GM12891 (cell line): Measurements from ENCODE around the gene IRX5.

Experiments used
- DNase-seq: peaks from one replicate; pipeline ENCODE4 v3.0.0; 2011; ENCODE audit warnings: low spot score; ENCODE audit not compliant: insufficient read length
- FAIRE-seq: peaks from 2 replicates; lab custom pipeline; 2011; peaks lifted over from hg19 to GRCh38; lab: Jason Lieb, UNC
- PAX5 ChIP-seq: IDR thresholded peaks from 2 replicates; pipeline ENCODE4 v1.6.1; 2011; ENCODE audit warnings: low read length, moderate library complexity, mild to moderate bottlenecking; ENCODE audit not compliant: insufficient read depth, severe bottlenecking
- POLR2A ChIP-seq: IDR thresholded peaks from 2 replicates; pipeline ENCODE4 v1.6.1; 2011; ENCODE audit warnings: low read depth, low read length, control low read depth
- POLR2AphosphoS5 ChIP-seq: IDR thresholded peaks from 2 replicates; pipeline ENCODE4 v1.6.1; 2011; ENCODE audit warnings: low read depth, low read length, control low read depth
- POU2F2 ChIP-seq: IDR thresholded peaks from 2 replicates; pipeline ENCODE4 v1.6.1; 2011; ENCODE audit warnings: low read depth, mild to moderate bottlenecking, control low read depth, low read length, moderate library complexity
- SPI1 ChIP-seq: IDR thresholded peaks from 2 replicates; pipeline ENCODE4 v1.6.1; 2011; ENCODE audit warnings: low read depth, low read length, control low read depth
- TAF1 ChIP-seq: IDR thresholded peaks from 2 replicates; pipeline ENCODE4 v1.6.1; 2011; ENCODE audit warnings: low read depth, low read length, control low read depth

Gene IRX5

DNA sequence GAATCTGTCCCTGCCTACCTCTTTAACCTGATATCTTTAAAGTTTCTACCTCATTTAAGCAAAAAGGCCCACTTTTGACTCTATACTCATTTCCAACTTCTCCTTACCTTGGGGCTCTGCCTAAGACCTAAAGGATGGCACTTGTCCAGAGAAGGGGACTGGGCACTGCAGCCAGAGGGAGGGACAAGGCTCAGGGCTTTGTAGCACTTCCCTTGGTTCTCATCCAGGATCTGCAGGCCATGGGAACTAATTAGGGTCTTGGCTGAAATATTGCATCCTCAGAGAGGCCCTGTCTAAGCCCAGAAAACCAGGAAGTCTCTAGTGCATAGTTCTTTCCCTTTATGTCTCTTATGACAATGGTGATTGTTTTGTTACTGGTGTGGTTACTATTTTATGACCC, 37.3 kb downstream of the IRX5 start:
- no peak for FAIRE-seq
- no peak for DNase-seq
- TF ChIP-seq PAX5: no peak
- no peak for TF ChIP-seq TAF1
- no peak for TF ChIP-seq POLR2AphosphoS5
- no peak for TF ChIP-seq POU2F2
- TF ChIP-seq POLR2A: no peak
- TF ChIP-seq SPI1: no peak

DNA sequence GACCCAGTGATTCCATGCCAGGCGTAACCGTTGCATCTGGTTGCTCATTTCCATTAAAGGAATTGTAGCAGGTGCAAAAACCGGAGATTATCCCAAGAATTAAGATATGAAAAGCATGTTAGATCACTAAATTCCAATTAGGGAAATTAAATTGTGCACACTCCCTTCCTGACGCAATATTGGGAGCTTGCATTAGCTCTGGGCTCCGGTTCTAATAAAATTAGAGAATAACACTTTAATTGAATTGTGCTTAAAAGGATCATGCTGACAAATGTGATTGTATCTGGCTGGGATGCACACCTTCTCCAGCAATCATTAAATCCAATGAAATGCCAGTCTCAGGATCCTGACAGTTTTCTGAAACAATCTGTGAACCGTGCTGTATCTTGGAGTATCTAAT, 38.1 kb downstream of the IRX5 start:
- TF ChIP-seq TAF1: no peak
- no peak for TF ChIP-seq SPI1
- no peak for TF ChIP-seq POLR2AphosphoS5
- TF ChIP-seq POU2F2: no peak
- no peak for TF ChIP-seq POLR2A
- TF ChIP-seq PAX5: no peak
- no peak for FAIRE-seq
- no peak for DNase-seq

DNA sequence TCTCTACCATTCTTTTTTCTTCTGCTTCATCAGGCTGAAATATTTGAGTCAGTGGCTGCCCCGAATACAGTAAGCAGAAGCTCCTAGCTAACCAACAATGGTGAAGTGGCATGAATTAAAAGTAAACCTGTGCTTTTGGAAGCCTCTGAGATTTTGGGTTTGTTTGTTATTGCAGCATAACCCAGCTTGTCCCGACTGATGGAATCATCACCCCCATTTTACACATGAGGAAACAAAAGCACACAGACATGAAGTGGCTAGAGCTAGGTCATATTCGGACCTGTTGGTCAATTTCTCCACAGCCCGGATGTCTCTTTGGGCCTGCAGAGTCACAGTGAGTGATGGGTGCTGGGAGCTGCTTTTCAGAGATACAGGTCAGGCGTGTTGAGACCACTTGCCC, 39.4 kb downstream of the IRX5 start:
- no peak for DNase-seq
- TF ChIP-seq PAX5 (no peak), SPI1 (no peak), POLR2AphosphoS5 (no peak), TAF1 (no peak), POU2F2 (no peak), POLR2A (no peak)
- no peak for FAIRE-seq

DNA sequence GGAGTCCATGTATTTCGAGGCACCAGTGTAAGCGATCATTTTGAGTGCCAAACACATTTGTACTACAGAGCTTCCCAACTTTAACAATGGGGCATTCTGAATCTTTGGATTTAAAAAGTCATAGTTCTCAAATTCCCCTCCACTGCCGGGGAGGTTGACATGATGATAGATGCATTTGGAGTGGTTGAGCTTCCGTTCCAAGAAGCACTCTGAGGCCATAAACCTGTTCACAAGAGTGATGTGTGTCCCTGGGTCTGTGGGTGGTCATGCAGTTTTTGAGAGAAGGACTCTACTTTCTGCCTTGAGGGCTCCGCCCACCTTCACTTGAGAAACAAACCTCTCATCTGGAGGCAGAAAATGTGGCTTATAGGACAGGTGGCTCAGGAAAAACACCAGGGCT, 43.7 kb downstream of the IRX5 start:
- TF ChIP-seq POLR2A (no peak), TAF1 (no peak), SPI1 (no peak), POLR2AphosphoS5 (no peak), PAX5 (no peak), POU2F2 (no peak)
- FAIRE-seq (no peak), DNase-seq (no peak)

DNA sequence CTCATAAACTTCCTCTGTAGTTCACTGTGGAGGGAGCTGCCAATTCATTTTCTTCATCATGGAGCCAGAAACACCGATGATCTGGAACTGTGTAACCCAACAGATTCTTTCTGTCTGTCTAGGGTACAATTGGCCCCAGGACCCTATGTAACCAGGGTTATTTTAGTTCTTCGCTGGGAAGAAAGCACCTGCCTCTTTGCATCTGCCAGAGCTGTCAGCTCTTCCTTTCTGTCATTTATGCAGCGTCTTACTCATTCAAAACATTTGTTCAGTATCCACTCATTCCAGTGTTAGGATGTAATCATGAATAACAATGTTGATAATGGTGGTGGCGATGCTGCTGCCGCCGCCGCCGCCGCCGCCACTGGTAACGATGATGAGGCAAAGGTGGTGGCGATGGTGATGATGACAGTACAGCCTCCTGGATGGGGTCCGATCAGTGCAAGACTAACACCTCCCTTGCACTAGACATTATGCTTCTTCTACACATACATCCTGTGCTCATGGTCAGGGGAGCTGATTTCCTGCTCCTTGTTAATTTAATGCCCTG, 46.1 kb downstream of the IRX5 start:
- TF ChIP-seq POLR2A: no peak
- TF ChIP-seq POU2F2: no peak
- TF ChIP-seq PAX5: no peak
- FAIRE-seq (no peak), DNase-seq (no peak)

DNA sequence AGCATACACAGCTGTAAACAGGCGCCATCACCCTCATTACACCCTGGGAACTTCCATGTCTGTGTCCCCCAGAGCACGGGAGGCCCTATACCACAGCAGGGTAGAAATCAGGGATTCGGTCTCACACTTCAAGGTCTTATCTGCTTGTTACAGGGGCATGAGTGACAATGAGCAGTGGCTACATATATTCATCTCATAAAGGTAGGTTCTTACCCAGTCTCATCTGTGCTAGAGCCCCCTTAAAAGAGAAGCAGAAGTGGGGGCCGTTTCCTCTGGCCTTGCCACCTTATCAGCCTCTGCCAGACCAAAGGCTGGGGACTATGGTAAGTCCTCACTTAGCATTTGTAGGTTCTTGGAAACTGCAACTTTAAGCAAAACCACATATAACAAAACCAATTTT, 46.5 kb downstream of the IRX5 start:
- FAIRE-seq: no peak
- no peak for DNase-seq
- TF ChIP-seq POLR2AphosphoS5: no peak
- no peak for TF ChIP-seq POU2F2
- TF ChIP-seq SPI1: no peak
- no peak for TF ChIP-seq PAX5
- no peak for TF ChIP-seq TAF1
- no peak for TF ChIP-seq POLR2A

DNA sequence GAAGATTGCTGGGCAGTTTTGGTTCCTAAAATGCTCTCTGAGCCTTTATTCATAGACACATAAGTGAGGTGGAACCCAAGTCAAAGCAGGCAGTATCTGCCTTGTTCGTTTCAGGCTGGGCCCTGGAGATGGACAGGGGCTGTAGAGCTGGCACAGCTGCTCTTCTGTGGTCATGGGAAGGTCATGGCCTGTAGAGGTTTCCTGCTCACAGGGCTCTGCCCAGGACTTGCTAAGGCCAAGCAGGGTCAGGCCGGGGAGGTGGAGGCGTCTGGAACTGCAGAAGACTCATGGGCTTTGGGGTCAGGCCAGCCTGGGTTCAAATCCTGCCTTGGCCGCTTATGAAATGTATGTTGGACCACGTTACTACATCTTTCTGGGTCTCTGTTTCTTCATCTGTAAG, 50.2 kb downstream of the IRX5 start:
- no peak for TF ChIP-seq SPI1
- TF ChIP-seq PAX5: no peak
- no peak for TF ChIP-seq TAF1
- no peak for TF ChIP-seq POLR2AphosphoS5
- no peak for TF ChIP-seq POU2F2
- TF ChIP-seq POLR2A: no peak
- no peak for FAIRE-seq
- DNase-seq: no peak
